H1 (cell line): ENCODE data around the gene SYNJ2. TPM values are rescaled to one million over a fixed set of nuclear protein-coding genes. Genes with fewer than 3 reads are reported as not detected.

ENCODE experiments used
- CTCF ChIA-PET: fragments of 300-600 bp; sonication (Branson Sonifier 250); formaldehyde crosslinking; loops from one replicate; lab custom pipeline; 2021; ENCODE audit not compliant: partially characterized antibody; lab: Charles Lee
- POLR2A ChIA-PET: fragments of 300-600 bp; sonication (Branson Sonifier 250); formaldehyde crosslinking; loops from one replicate; lab custom pipeline; 2021; ENCODE audit warnings: inconsistent platforms; ENCODE audit not compliant: partially characterized antibody; lab: Charles Lee
- DNase-seq, 2 experiments: peaks; one replicate each; pipeline versions ENCODE4 v3.0.0 to v3.0.0-alpha.2; 2010 to 2022; ENCODE audit warnings: low spot score in 2 of 2, low read depth in 1 of 2, mixed read lengths in 1 of 2
- FAIRE-seq: peaks from 2 replicates; lab custom pipeline; 2011; peaks lifted over from hg19 to GRCh38; lab: Jason Lieb, UNC
- H2AFZ ChIP-seq: 2 replicates; pipeline ENCODE4 v1.8.1; 2012; ENCODE audit warnings: low read length, inconsistent platforms
- H2AK5ac ChIP-seq: 2 replicates; pipeline ENCODE4 v1.6.1; 2013; ENCODE audit warnings: low read depth, low read length
- H2BK120ac ChIP-seq: replicated peaks from 2 replicates; pipeline ENCODE3; 2013; ENCODE audit warnings: low read depth, low read length, inconsistent platforms
- H2BK12ac ChIP-seq: 2 replicates; pipeline ENCODE4 v1.6.1; 2013; ENCODE audit warnings: low read depth, low read length
- H2BK15ac ChIP-seq: 2 replicates; pipeline ENCODE4 v1.6.1; 2013; ENCODE audit warnings: low read length
- H2BK20ac ChIP-seq: 2 replicates; pipeline ENCODE4 v1.6.1; 2013; ENCODE audit warnings: low read length
- H2BK5ac ChIP-seq: 2 replicates; pipeline ENCODE4 v1.6.1; 2013; ENCODE audit warnings: low read depth, low read length
- H3K14ac ChIP-seq: 2 replicates; pipeline ENCODE4 v1.6.1; 2013; ENCODE audit warnings: inconsistent platforms; ENCODE audit not compliant: insufficient read length
- H3K18ac ChIP-seq: 2 replicates; pipeline ENCODE4 v1.6.1; 2013; ENCODE audit warnings: low read length; ENCODE audit errors: extremely low read depth
- H3K23ac ChIP-seq: 2 replicates; pipeline ENCODE4 v1.6.1; 2013; ENCODE audit warnings: inconsistent platforms; ENCODE audit not compliant: insufficient read length
- H3K23me2 ChIP-seq: 2 replicates; pipeline ENCODE4 v1.6.1; 2013; ENCODE audit warnings: low read depth, low read length
- H3K27ac ChIP-seq: 2 replicates; pipeline ENCODE4 v1.6.1; 2011; ENCODE audit warnings: low read depth, low read length, inconsistent platforms
- H3K27me3 ChIP-seq, 4 experiments: replicated peaks in 1 of 4; 1 replicate in 1 of 4; 2 replicates in 3 of 4; pipeline versions ENCODE4 v1.6.1 to v1.8.1; 2011 to 2013; ENCODE audit warnings: low read length in 3 of 4, mild to moderate bottlenecking in 3 of 4, inconsistent platforms in 2 of 4, mixed read lengths in 2 of 4, moderate library complexity in 1 of 4; ENCODE audit not compliant: control insufficient read depth in 3 of 4, insufficient read depth in 3 of 4; ENCODE audit errors: extremely low read depth in 1 of 4
- H3K36me3 ChIP-seq, 4 experiments: 2 replicates each; pipeline versions ENCODE4 v1.6.1 to v1.8.1; 2011 to 2013; ENCODE audit warnings: mild to moderate bottlenecking in 4 of 4, low read length in 3 of 4, moderate library complexity in 2 of 4, control low read depth in 1 of 4, inconsistent platforms in 1 of 4; ENCODE audit not compliant: insufficient read depth in 4 of 4, control insufficient read depth in 2 of 4
- H3K4ac ChIP-seq: replicated peaks from 2 replicates; pipeline ENCODE3; 2013; ENCODE audit warnings: low read length, low read depth, mixed read lengths, inconsistent platforms; ENCODE audit not compliant: insufficient read length
- H3K4me1 ChIP-seq, 4 experiments: replicated peaks in 1 of 4; 1 replicate in 1 of 4; 2 replicates in 3 of 4; pipeline versions ENCODE4 v1.6.1 to v1.8.1; 2011 to 2013; ENCODE audit warnings: low read length in 3 of 4, inconsistent platforms in 2 of 4, mixed read lengths in 1 of 4; ENCODE audit not compliant: insufficient read depth in 4 of 4, control insufficient read depth in 3 of 4
- H3K4me2 ChIP-seq, 2 experiments: 2 replicates each; pipeline versions ENCODE4 v1.6.1 to v1.8.1; 2011 to 2013; ENCODE audit warnings: low read depth in 2 of 2, low read length in 2 of 2, control low read depth in 1 of 2, inconsistent platforms in 1 of 2, mild to moderate bottlenecking in 1 of 2; ENCODE audit not compliant: insufficient read depth in 1 of 2
- H3K4me3 ChIP-seq, 4 experiments: fragments of 200-600, 300-600 bp in 1 of 4; sonication (generic), shearing (Covaris generic), sonication (Bioruptor Twin) in 1 of 4; 2 replicates each; pipeline versions ENCODE4 v1.5.1 to v1.8.1; 2011 to 2016; ENCODE audit warnings: low read length in 4 of 4, low read depth in 3 of 4, control low read depth in 2 of 4, inconsistent platforms in 2 of 4, mild to moderate bottlenecking in 2 of 4, mixed read lengths in 1 of 4, moderate library complexity in 1 of 4; ENCODE audit not compliant: insufficient read depth in 2 of 4; ENCODE audit errors: extremely low read depth in 1 of 4
- H3K56ac ChIP-seq: replicated peaks from 2 replicates; pipeline ENCODE3; 2013; ENCODE audit warnings: low read depth, mild to moderate bottlenecking, mixed read lengths, low read length, inconsistent platforms; ENCODE audit not compliant: insufficient read length
- H3K79me1 ChIP-seq: 2 replicates; pipeline ENCODE4 v1.6.1; 2013; ENCODE audit warnings: low read depth, low read length, control low read depth
- H3K79me2 ChIP-seq, 2 experiments: 2 replicates each; pipeline versions ENCODE4 v1.6.1 to v1.8.1; 2012 to 2013; ENCODE audit warnings: low read length in 2 of 2, mild to moderate bottlenecking in 2 of 2, inconsistent platforms in 1 of 2; ENCODE audit not compliant: insufficient read depth in 2 of 2, control insufficient read depth in 1 of 2
- H3K9ac ChIP-seq, 4 experiments: replicated peaks in 1 of 4; 1 replicate in 1 of 4; 2 replicates in 3 of 4; pipeline versions ENCODE4 v1.6.1 to v1.8.1; 2011 to 2013; ENCODE audit warnings: low read depth in 3 of 4, low read length in 3 of 4, control low read depth in 2 of 4, mild to moderate bottlenecking in 2 of 4, moderate library complexity in 2 of 4, inconsistent platforms in 1 of 4; ENCODE audit errors: extremely low read depth in 1 of 4
- H3K9me3 ChIP-seq, 2 experiments: 2 replicates each; pipeline versions ENCODE4 v1.6.1 to v1.8.1; 2012 to 2013; ENCODE audit warnings: mild to moderate bottlenecking in 2 of 2, moderate library complexity in 2 of 2, control low read depth in 1 of 2, inconsistent platforms in 1 of 2, low read depth in 1 of 2, low read length in 1 of 2, mixed read lengths in 1 of 2; ENCODE audit not compliant: insufficient read depth in 2 of 2
- H4K20me1 ChIP-seq, 2 experiments: replicated peaks in 1 of 2; 2 replicates each; pipeline versions ENCODE3 to v1.8.1; 2011 to 2013; ENCODE audit warnings: inconsistent platforms in 2 of 2, low read length in 2 of 2, mild to moderate bottlenecking in 1 of 2; ENCODE audit not compliant: insufficient read depth in 2 of 2, control insufficient read depth in 1 of 2
- H4K5ac ChIP-seq: 2 replicates; pipeline ENCODE4 v1.6.1; 2013; ENCODE audit warnings: low read length, low read depth, mixed read lengths, inconsistent platforms; ENCODE audit not compliant: insufficient read length
- H4K8ac ChIP-seq: 2 replicates; pipeline ENCODE4 v1.8.0; 2013; ENCODE audit warnings: mild to moderate bottlenecking, moderate library complexity, low read length, inconsistent platforms; ENCODE audit not compliant: insufficient read depth; ENCODE audit errors: extremely low read depth
- H4K91ac ChIP-seq: replicated peaks from 2 replicates; pipeline ENCODE3; 2013; ENCODE audit warnings: low read length, mixed read lengths, inconsistent platforms; ENCODE audit not compliant: insufficient read length
- SP1 ChIP-seq: IDR thresholded peaks from 2 replicates; pipeline ENCODE4 v1.6.1; 2011; ENCODE audit warnings: low read depth, low read length
- WGBS, 2 experiments: shearing (Covaris generic) in 1 of 2; methylation state at CpG; one replicate each; pipeline versions ENCODE4 v1.1.6 to v1.1.7; 2013 to 2015; ENCODE audit warnings: low lambda C conversion rate in 2 of 2, mixed read lengths in 2 of 2, inconsistent platforms in 1 of 2, low coverage in 1 of 2, missing lambda C conversion rate in 1 of 2; ENCODE audit not compliant: insufficient replicate concordance in 2 of 2, insufficient coverage in 1 of 2, insufficient read length in 1 of 2; ENCODE audit errors: extremely low coverage in 1 of 2, missing lambda C conversion rate in 1 of 2; 5-methylcytosine and 5-hydroxymethylcytosine counted together
- polyA plus RNA-seq, 7 experiments: library from polyadenylated mRNA; depleted of rRNA in 3 of 7; stranded (reverse) in 5 of 7; unstranded in 2 of 7; fragments of >200 nt in 5 of 7; fragments of 200-250 nt in 2 of 7; gene quantifications; 1 replicate in 5 of 7; 2 replicates in 1 of 7; 4 replicates in 1 of 7; pipeline versions ENCODE4 v1.2.1 to v1.2.3, GENCODE V29; 2011 to 2013; ENCODE audit warnings: missing spikeins in 2 of 7, mixed read lengths in 2 of 7
- total RNA-seq: library from RNA; stranded (reverse); fragmentation: NEBNext Ultra II Directional; extraction: Animal tissue kit (Norgen Biotek cat#: 25700); gene quantifications from 2 replicates; pipeline ENCODE4 v1.2.1, GENCODE V29; 2021

SYNJ2 gene
- total and polyA plus RNA-seq, 2 of the 8 experiments (the other 6 are each of a cell fraction or from before 2014, with no cell fraction given): 3.7 to 13.9 TPM

- Histone ChIP-seq H3K23me2 (no peaks in the 10 kb centered on the region), H4K91ac (no peak overlapping the region), H3K56ac (no peak overlapping the region), H3K9ac (no peak overlapping the region), H3K79me2 (no peaks in the 10 kb centered on the region), H2AFZ (no peak overlapping the region), H3K4me2 (no peak overlapping the region), H4K8ac (no peak overlapping the region), H4K20me1 (no peaks in the 10 kb centered on the region), H4K5ac (no peak overlapping the region), H3K4me1 (no peaks in the 10 kb centered on the region; a peak in 1 of 7 replicates), H2BK5ac (no peak overlapping the region), H3K4me3 (no peak overlapping the region), H3K23ac (no peak overlapping the region), H2BK120ac (no peak overlapping the region), H3K27ac (no peak overlapping the region), H3K18ac (no peak overlapping the region), H3K79me1 (no peaks in the 10 kb centered on the region), H2AK5ac (no peak overlapping the region), H3K36me3 (peaks cover 0 to 13% (median 2%) of the 10 kb centered on the region in 4 experiments; a peak in 2 of 8 replicates), H3K27me3 (no peaks in the 10 kb centered on the region), H3K9me3 (no peaks in the 10 kb centered on the region), H2BK15ac (no peak overlapping the region), H3K14ac (no peak overlapping the region), H2BK12ac (no peak overlapping the region), H2BK20ac (no peak overlapping the region), H3K4ac (no peak overlapping the region)
- TF ChIP-seq SP1: no peak
- ChIA-PET POLR2A (no interaction called here), CTCF (no interaction called here)
- DNase-seq (no peak), FAIRE-seq (no peak)
- WGBS, 2 experiments: 91% methylated on average over 5 of the region's 5 CpGs; no CpG with 5 or more reads in 1 of the 2 experiments
Measured at GRCh38 chr6:158111987-158112386, 130.3 kb downstream of the SYNJ2 start.
